HCT116 (cell line): Measurements from ENCODE around the gene MOB2. TPM values are rescaled to one million over a fixed set of nuclear protein-coding genes. Genes with fewer than 3 reads are reported as not detected.

Source experiments
- ATAC-seq: fragments of 200-7000 bp; cut with Tn5 transposase; 2 replicates; pipeline ENCODE4 v1.9.1; 2020; ENCODE audit warnings: mild to moderate bottlenecking, moderate library complexity
- BruUV-seq: library from RNA; stranded (reverse); fragments of 400-500 nt; replicated peaks from 2 replicates; lab custom pipeline; 2021; lab: Mats Ljungman, UMichigan
- CTCF ChIA-PET: fragments of 300-600 bp; sonication (Branson Sonifier 250); formaldehyde crosslinking; loops from one replicate; lab custom pipeline; 2021; ENCODE audit warnings: antibody characterized with exemption; lab: Charles Lee
- POLR2A ChIA-PET: fragments of 300-600, 350-600 bp; sonication (Branson Sonifier 250); formaldehyde crosslinking; loops from one replicate; lab custom pipeline; 2021; ENCODE audit warnings: antibody characterized with exemption; lab: Charles Lee
- RAD21 ChIA-PET, 2 experiments: fragments of 300-600 bp; sonication (Branson Sonifier 250); formaldehyde crosslinking; loops; one replicate each; lab custom pipeline; 2023; ENCODE audit warnings: low total read pairs in 2 of 2; ENCODE audit not compliant: uncharacterized antibody in 2 of 2, unreplicated experiment in 2 of 2, low non-redundant PET in 1 of 2; lab: Charles Lee
- DNase-seq: peaks from one replicate; pipeline ENCODE4 v3.0.0-alpha.2; 2010; ENCODE audit warnings: low read depth, low spot score
- H2AFZ ChIP-seq: fragments of 200-600 bp; shearing (Covaris generic), sonication (generic); 2 replicates; pipeline ENCODE4 v1.6.1; 2017; ENCODE audit warnings: low read depth, mixed run types, mixed read lengths, antibody characterized with exemption, low read length; ENCODE audit not compliant: poor library complexity, severe bottlenecking
- H3K27ac ChIP-seq: 2 replicates; pipeline ENCODE4 v1.5.1; 2012; ENCODE audit warnings: low read depth, low read length
- H3K27me3 ChIP-seq: fragments of 200-600 bp; sonication (generic); 2 replicates; pipeline ENCODE4 v1.6.1; 2016; ENCODE audit warnings: mixed run types, low read length, mixed read lengths; ENCODE audit not compliant: insufficient read depth
- H3K36me3 ChIP-seq, 2 experiments: fragments of 200-500 bp in 1 of 2; fragments of 200-600 bp in 1 of 2; sonication (Bioruptor generic) in 1 of 2; sonication (generic) in 1 of 2; 2 replicates each; pipeline versions ENCODE4 v1.5.1 to v1.6.1; 2014 to 2016; ENCODE audit warnings: low read length in 2 of 2, inconsistent platforms in 1 of 2, mixed read lengths in 1 of 2, mixed run types in 1 of 2; ENCODE audit not compliant: insufficient read depth in 2 of 2, control insufficient read depth in 1 of 2
- H3K4me1 ChIP-seq, 2 experiments: fragments of 200-600 bp in 1 of 2; sonication (generic) in 1 of 2; 2 replicates each; pipeline versions ENCODE4 v1.5.1 to v1.6.1; 2012 to 2017; ENCODE audit warnings: low read length in 2 of 2, inconsistent platforms in 1 of 2, mild to moderate bottlenecking in 1 of 2, mixed read lengths in 1 of 2, mixed run types in 1 of 2, moderate library complexity in 1 of 2; ENCODE audit not compliant: insufficient read depth in 2 of 2, control insufficient read depth in 1 of 2
- H3K4me2 ChIP-seq: fragments of 200-600 bp; sonication (generic); 2 replicates; pipeline ENCODE4 v1.6.1; 2017; ENCODE audit warnings: mixed run types, low read length, mixed read lengths
- H3K4me3 ChIP-seq, 2 experiments: fragments of 200-600 bp in 1 of 2; sonication (generic) in 1 of 2; replicated peaks in 1 of 2; 2 replicates each; pipeline ENCODE4 v1.5.1; 2011 to 2016; ENCODE audit warnings: low read length in 2 of 2, control low read depth in 1 of 2, low read depth in 1 of 2, mild to moderate bottlenecking in 1 of 2, mixed read lengths in 1 of 2, mixed run types in 1 of 2
- H3K79me2 ChIP-seq: fragments of 200-600 bp; sonication (generic); 2 replicates; pipeline ENCODE4 v1.6.1; 2017; ENCODE audit warnings: mild to moderate bottlenecking, mixed run types, low read length, moderate library complexity, mixed read lengths; ENCODE audit not compliant: insufficient read depth
- H3K9ac ChIP-seq: fragments of 200-600 bp; sonication (generic); 2 replicates; pipeline ENCODE4 v1.6.1; 2016; ENCODE audit warnings: low read length, mixed read lengths
- H3K9me2 ChIP-seq: fragments of 200-600 bp; sonication (generic), shearing (Covaris generic); 2 replicates; pipeline ENCODE4 v1.6.1; 2017; ENCODE audit warnings: mixed run types, mild to moderate bottlenecking, moderate library complexity; ENCODE audit not compliant: insufficient read depth
- H3K9me3 ChIP-seq, 2 experiments: fragments of 200-500 bp in 1 of 2; fragments of 200-600 bp in 1 of 2; sonication (Bioruptor generic) in 1 of 2; sonication (generic) in 1 of 2; 2 replicates each; pipeline ENCODE4 v1.6.1; 2014 to 2017; ENCODE audit warnings: low read length in 2 of 2, mixed read lengths in 2 of 2, inconsistent platforms in 1 of 2, low read depth in 1 of 2, mild to moderate bottlenecking in 1 of 2, mixed run types in 1 of 2, moderate library complexity in 1 of 2; ENCODE audit not compliant: control insufficient read depth in 1 of 2, insufficient read depth in 1 of 2
- H4K20me1 ChIP-seq: fragments of 200-600 bp; sonication (generic), shearing (Covaris generic); 2 replicates; pipeline ENCODE4 v1.6.1; 2017; ENCODE audit warnings: mixed run types, mild to moderate bottlenecking, moderate library complexity; ENCODE audit not compliant: insufficient read depth
- CEBPB ChIP-seq: IDR thresholded peaks from 2 replicates; pipeline ENCODE4 v1.6.1; 2012; ENCODE audit warnings: low read depth
- EGR1 ChIP-seq: IDR thresholded peaks from 2 replicates; pipeline ENCODE4 v1.6.1; 2012; ENCODE audit warnings: low read depth
- FOSL1 ChIP-seq: IDR thresholded peaks from 2 replicates; pipeline ENCODE4 v1.6.1; 2012; ENCODE audit warnings: low read depth
- MAX ChIP-seq: IDR thresholded peaks from 2 replicates; pipeline ENCODE4 v1.6.1; 2012
- POLR2AphosphoS5 ChIP-seq: IDR thresholded peaks from 2 replicates; pipeline ENCODE4 v1.6.1; 2011; ENCODE audit warnings: mild to moderate bottlenecking, low read depth, low read length, moderate library complexity
- RAD21 ChIP-seq: IDR thresholded peaks from 2 replicates; pipeline ENCODE4 v1.6.1; 2012; ENCODE audit warnings: low read depth, mild to moderate bottlenecking
- REST ChIP-seq: IDR thresholded peaks from 2 replicates; pipeline ENCODE4 v1.6.1; 2012; ENCODE audit warnings: low read depth
- SRF ChIP-seq: IDR thresholded peaks from 2 replicates; pipeline ENCODE4 v1.6.1; 2012; ENCODE audit warnings: low read depth
- TCF7L2 ChIP-seq: IDR thresholded peaks from 2 replicates; pipeline ENCODE4 v1.7.0; 2011; ENCODE audit warnings: borderline replicate concordance, inconsistent platforms; ENCODE audit not compliant: insufficient read depth, insufficient read length; ENCODE audit errors: extremely low read depth
- ZFX ChIP-seq: fragments of 450-650 bp; IDR thresholded peaks from 2 replicates; pipeline ENCODE4 v1.6.1; 2017
- intact Hi-C: fragments of 100-400 bp; cut with micrococcal nuclease; formaldehyde crosslinking; loops from 2 replicates; pipeline ENCODE4 v1.10.0; 2022
- total RNA-seq: library from RNA; stranded (reverse); gene quantifications from one replicate; pipeline ENCODE4 v1.2.1, GENCODE V29; 2021; ENCODE audit not compliant: unreplicated experiment

MOB2 gene
- total RNA-seq, 1 experiment from 2014 or later: 25.7 TPM

- POLR2A ChIA-PET: no interaction called here
- BruUV-seq: no TSS peak
- no peak overlapping the region for H3K27ac ChIP-seq
- CTCF ChIA-PET: no interaction called here
- no peak for ATAC-seq
- no peak overlapping the region for H3K4me3 ChIP-seq
- H4K20me1 ChIP-seq: no peaks in the 10 kb centered on the region
- RAD21 ChIA-PET: no interaction called here
- no peak overlapping the region for H3K9ac ChIP-seq
- no peaks in the 10 kb centered on the region for H3K36me3 ChIP-seq
- TF ChIP-seq TCF7L2: no peak
- no peak for TF ChIP-seq CEBPB
- TF ChIP-seq MAX: no peak
- no peak for TF ChIP-seq EGR1
- TF ChIP-seq REST: no peak
- no peak for TF ChIP-seq RAD21
- no peak for TF ChIP-seq SRF
- no peak for TF ChIP-seq POLR2AphosphoS5
- TF ChIP-seq ZFX: no peak
- TF ChIP-seq FOSL1: no peak
- TF ChIP-seq, all 23 proteins: peak for 0
- no peaks in the 10 kb centered on the region for H3K9me2 ChIP-seq
- no peaks in the 10 kb centered on the region for H3K9me3 ChIP-seq
- intact Hi-C loops: no loop called here
- DNase-seq: no peak
- peaks cover 32% of the 10 kb centered on the region for H3K79me2 ChIP-seq
- H2AFZ ChIP-seq: no peak overlapping the region
- no peaks in the 10 kb centered on the region for H3K27me3 ChIP-seq
- peaks cover 4% of the 10 kb centered on the region in 2 experiments; a peak in 1 of 4 replicates for H3K4me1 ChIP-seq
- no peak overlapping the region for H3K4me2 ChIP-seq
These were observed 40.2 kb upstream of the MOB2 start for GRCh38 chr11:1526785-1527184.
